NCI-H146 (cell line): ENCODE measurements around the gene STN1.

Experiments used
- DNase-seq: peaks from one replicate; lab custom pipeline; 2025; lab: John Stamatoyannopoulos, UW

STN1 gene

DNA sequence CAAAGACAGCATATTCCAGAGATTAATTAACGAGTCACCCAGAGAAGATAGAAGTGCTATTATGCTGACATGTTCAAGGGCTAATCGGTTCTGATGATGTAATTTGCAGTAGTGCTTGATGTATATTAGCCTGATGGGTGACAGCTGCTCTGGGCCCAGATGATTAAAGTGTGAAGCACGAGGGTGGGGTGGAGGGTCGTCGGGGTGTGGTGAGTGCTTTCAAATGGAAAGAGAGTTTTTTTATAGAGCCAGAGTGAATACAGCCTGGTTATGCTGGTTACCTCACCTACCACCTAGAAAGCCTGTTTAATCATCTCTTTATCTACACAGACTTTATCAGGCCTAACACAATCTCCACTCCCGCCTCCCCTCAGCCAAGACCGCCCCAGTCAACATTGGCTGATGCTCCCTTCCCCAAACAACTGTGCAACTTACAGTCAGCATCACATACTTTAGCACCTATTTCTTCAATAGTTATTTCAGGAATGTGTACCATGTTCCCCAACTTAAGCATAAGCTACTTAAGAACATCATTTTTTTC is 11.5 kb upstream of the STN1 start:
- peak; percentile 25 for DNase-seq

DNA sequence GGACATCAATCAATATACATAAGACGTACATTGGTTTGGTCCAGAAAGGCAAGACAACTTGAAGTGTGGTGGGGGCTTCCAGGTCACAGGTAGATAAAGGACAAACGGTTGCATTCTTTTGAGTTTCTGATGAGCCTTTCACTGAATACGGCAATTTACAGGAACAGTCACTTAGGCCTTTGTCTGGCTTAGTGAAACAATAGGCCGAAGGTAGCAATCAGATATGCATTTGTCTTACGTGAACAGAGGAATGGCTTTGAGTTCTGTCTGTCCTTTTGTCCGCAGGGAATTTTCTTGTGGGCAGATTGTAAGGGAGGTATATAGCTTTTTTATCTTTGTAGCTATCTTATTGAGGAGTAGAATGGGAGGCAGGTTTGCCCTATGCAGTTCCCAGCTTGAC is 10.8 kb upstream of the STN1 start:
- DNase-seq = no peak

DNA sequence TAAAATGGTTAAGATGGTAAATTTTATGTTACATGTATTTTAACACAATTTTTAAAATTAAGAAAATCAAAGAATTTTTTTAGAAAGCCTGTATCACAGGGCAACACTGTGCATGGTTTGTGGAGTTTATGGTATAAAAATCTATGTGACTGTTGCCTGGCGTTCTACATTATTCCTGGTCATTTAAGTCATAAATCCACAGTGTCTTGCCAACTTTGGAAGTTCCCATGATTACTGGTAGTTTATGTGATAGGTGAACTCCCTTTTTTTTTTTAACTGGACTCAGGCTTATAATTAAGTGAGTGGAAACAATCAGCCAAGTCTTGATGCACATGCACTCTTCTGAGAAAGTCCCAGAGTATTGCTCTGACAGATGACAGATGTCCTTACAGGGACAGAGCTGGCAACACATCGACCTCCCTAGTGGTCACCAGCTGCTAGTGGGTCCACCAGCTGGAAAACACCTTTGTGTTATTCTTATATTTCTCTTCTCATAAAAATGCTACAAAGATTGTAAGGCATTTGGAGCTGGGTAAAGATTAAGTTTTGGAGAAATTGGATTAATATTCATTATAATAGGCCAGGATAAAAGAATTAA is 8.8 kb upstream of the STN1 start:
- no peak for DNase-seq

DNA sequence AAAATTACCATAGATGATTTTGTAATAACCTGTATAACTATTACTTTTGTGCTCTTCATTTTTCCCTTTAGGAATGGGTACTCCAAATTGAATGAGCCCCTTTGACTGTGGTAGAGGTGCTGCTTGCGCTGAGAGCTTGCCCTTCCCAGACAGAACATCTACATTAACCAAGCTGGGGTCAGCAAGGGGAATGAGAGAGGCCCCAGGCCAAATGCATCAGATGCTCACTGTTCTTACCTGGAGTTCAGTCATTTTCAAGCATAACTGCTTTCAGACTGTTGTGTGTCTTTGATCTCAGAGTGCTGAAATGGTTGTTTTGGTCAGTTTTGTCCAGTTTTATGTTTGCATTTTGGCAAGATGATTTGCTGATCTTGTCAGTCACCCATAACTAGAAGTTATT is 7.6 kb upstream of the STN1 start:
- no peak for DNase-seq

DNA sequence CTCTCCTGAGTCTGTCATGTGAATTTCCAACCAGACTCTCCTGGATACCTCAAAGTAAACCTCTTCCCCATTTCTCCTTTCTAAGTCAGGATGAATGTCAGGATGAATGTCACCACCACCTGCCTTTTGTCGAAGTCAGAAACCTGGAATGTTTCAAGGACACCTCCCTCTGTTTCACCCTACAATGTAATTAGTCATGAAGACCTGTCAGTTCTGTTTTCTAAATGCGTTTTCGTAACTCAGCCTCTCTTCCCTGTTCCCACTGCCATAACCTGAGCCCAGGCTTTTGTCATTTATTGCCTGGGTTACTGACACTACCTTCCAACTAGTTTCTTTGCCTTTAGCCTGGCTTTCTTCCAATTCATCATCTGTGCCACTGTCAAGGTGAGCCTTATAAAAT is 5.5 kb upstream of the STN1 start:
- no peak for DNase-seq

DNA sequence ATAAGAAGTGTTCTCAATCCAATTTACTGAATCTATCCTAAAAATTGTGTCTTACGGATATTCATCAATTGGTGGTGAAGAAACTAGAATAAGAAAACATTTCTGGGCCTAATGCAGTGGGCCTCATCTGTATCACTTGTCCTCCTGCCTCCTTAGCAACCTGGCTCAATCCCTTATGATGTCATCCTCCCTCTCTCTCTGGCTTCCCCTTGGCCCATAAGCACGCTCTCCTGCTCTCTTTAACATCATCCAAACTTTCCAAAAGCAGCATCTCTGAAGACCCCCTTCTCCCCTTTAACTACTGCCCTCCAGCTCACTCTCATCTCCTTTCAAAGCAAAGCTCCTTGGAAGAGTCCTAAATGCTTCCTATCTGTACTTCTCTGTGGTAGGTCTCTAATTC is 4.7 kb upstream of the STN1 start:
- DNase-seq = no peak

DNA sequence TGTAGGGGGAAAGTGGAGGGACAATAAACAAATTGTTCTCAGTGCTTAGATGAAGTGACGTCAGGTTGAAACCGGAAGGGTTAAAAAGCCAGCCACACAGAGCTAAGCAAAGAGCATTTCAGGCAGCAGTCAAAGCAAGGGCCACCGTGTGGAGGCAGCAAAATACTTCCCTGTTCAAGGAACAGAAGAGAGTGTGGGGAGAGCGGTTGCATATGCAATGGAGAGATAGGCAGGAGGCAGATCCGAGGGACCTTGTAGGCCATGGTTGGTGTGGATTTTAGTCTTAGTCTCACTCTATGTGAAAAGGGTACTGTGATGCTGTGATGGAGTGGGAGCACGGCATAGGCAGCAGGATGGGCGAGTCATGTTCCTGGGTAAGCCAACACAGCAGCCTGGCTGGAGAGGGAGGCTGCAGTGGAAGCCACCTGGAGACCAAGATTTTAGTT is 3.8 kb upstream of the STN1 start:
- no peak for DNase-seq

DNA sequence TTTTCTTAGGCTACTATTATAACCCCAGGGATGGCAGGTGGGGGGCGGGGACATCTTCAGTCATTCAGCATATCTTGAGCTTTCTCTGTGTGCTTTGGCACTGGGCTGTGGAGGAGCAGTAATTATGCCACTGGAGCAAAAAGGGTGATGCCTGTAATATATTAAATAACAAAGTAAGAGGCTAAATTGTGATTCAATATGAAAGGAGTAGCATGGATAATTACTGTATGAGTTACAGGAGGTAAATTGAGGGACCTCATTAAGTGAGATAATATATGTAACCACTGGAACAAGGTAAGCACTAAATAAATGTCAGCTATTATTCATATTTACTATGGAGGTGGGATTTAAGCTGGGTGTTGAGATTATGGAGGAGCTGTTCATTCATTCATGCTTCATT is 3.3 kb upstream of the STN1 start:
- no peak for DNase-seq

DNA sequence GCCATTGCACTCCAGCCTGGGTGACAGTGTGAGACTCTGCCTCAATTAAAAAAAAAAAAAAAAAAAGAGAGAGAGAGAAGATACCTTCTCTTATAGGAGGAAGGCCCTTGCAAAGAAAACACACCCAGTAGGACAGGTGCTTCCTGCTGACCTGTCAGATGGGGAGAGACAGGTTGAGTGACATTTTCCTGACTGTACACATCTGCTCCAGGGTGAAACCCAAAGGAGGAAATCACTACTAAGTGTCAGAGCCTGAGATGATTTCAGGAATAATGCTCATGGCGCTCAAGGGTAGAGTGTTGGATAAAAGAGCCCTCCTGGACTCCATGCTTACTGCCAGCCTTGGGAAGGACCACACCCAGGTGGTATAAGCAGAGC is 1.7 kb upstream of the STN1 start:
- DNase-seq = no peak

DNA sequence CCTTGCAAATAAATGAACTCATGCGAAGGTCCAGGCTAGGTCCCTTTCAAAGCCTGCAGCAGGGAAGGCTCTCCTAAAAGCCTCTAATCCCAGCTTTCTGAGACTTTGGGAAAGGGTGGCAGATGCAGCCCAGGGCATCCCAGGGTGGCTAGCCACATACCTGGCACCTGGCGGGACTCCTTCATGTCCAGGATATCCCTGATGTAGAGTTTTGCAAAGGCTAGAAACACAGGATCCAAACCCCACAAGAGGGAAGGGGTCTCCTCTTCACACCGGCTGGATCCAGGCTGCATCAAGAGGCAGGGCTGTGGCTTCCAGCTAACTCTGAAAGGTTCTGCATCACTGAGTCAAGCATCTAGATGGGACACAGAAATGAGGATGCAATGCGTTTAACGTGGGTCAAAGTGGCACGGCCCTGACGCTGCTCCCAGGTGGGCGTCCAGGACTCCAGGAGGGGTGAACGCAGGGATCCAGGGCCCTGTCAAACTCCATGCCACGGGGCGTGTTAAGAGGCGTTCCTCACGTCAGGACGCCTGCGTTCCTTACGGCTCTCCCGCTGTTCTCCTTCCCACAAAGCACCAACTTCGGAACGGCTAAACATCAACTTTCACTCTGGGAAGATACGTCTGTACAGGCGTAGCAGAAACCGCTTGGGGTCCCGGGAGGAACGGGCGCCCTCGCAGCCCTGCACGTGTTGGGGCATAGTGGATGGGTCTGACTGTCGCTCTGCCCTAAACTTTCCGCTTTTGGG is 507 bp downstream of the STN1 start:
- DNase-seq = peak; percentile 61

DNA sequence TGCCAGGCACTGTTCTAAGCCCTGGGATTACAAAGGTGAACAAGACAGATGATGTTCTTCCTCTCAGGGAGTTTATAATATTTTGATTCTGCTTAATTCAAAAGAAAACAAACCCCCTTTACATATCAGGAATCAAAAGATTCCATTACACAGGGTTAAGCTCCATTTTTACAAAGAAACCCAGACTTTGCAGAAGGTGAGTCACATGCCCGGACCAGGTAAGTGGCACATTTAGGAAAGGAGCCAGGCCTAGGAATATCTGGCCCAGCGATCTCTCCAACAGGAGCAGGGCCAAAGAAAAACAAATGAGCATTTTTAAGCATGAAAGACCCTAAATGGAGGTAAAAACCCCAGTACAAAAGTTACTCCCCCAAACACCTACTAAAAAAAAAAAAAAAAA is 1.1 kb downstream of the STN1 start:
- DNase-seq = no peak

DNA sequence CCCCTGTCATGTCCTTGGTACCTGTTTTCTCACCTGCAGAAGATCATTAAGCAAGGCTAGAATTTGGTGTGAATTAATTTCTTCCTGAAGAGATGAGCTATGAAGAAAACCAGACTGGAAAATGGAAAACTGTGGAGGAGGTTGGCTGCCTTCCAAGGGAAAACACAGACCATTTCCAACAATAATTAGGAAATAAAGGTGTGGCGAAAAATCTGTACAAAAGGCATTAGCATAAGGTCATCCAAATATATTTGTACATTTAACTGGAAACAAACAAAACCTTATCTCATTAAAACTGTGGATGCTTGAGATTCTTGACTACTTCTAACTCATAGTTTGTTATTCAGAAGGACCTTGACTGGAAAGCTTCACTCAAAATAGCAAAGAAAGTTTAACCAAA is 1.7 kb downstream of the STN1 start:
- no peak for DNase-seq

DNA sequence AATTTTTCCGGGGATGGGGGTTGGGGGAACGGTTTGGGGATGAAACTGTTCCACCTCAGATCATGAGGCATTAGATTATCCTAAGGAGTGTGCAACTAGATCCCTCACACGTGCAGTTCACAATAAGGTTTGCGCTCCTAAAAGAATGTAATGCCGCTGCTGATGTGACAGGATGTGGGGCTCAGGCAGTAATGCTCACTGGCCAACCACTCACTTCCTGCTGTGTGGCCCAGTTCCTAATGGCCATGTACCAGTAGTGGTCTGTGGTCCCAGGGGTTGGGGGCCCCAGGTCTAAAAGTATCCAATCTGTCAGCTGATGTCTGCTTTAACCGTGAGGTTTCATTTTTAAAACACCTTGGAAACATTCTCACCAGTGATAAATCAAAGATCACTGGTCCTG is 2.2 kb downstream of the STN1 start:
- no peak for DNase-seq

DNA sequence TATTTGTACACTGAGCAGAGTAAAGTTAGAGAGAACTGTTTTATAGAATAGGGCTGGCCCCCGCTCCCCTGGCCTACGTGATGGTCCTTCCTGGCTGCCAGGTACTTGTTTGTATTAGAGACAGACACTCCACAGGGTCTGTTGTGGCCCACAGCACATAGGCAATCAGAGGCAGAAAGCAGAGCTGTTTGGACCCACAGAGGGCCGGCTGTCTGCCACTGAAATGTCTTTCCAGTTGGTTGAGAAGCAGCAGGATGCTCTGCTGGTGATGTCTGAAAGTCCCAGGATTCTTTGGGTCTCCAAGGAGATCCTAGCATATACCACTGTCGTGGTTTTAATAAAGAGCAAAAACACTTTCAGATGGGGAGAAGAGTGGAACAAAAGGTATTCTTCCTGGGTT is 5.2 kb downstream of the STN1 start:
- no peak for DNase-seq

DNA sequence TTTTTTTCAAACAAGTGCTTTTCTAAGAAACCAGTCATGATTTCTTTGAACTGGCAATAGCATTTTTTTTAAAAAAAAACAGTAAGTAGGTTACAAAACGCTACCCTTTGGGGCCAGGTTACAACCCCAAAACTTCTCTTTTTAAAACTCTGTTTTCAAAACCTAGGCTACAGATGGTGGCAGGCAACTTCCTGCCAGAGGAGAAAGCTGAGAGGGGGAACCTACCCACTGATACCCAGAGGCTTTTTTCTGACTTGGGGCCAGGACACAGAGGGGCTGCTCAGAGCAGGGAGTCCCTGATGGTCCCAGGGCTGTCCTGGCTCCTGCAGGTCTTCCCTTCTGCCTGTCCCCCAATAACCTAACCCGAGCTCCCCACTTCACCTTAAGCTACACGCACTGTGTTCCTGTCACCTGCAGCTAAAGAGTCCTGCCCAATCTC is 6.9 kb downstream of the STN1 start:
- DNase-seq = no peak

DNA sequence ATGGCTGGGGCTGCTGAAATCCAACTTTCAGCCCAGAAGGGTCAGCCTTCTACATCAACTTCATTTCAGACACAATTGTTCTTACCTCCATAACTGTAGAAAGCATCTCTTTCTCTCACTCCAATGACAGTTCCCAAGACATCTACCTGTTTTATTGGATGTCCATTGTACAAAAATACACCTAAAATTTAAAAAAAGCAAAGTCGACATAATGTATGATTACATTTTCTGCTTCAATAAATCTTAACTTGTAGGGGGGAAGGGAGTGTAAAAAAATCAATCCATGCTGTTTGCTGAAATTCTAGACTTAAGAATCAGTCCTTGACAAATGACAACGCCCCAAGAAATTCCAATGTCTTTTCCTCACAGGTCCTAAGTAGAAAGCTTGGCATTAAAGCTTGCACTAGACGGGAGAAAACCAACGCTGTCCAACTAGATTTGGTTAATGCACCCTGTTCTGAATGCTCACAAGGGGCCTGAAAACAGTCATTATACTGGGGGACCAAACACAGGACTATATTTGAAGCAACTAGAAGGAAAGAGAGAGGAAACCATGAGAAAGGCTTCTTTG is 7.5 kb downstream of the STN1 start:
- DNase-seq = no peak

DNA sequence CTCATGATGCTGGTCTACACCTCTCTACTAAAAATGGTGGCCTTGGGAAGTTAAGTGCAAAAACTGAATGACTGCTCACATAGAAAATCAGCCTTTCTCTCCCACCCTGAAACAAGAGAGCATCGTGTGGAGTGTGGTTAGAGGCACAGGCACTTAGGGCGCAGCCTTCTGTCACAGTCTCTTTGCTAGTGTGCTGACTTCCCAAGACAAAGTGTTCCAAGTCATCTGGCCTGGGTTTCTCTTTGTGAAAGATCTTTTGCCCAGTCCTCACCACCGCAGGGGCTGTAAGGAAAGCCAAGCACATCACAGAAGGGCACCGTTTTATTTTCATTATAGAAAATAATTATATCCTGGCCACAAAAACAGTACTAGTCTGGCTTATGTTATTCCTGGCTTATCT is 12.5 kb downstream of the STN1 start:
- DNase-seq = no peak

DNA sequence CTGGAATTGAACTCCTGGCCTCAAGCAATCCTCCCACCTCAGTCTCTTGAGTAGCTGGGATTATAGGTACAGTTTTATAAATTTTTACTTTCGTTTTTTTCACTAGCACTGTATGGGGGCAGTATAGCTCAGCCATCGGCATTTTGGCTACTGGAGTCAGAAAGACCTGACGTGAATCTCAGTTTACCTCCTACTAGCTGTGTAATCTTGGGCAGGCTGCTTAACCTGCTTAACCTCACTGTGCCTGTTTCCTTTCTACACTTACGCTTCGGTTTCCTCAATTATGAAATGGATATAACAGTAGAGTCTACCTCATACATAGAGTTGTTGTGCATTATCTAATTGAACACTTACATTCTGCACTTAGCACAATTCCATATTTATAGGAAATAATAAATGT is 16.7 kb downstream of the STN1 start:
- DNase-seq = no peak

DNA sequence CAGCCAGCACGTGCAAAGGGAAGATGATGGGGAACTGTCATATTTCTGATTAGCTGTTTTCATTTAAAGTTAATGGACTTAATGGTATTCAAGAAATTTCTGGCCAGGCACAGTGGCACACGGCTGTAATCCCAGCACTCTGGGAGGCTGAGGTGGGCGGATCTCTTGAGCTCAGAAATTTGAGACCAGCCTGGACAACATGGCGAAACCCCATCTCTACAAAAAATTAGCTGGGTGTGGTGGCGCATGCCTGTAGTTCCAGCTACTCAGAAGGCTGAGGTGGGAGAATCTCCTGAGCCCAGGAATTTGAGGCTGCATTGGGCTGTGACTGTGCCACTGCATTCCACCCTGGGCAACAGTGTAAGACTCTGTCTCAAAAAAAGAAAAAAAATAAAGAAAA is 18.7 kb downstream of the STN1 start:
- DNase-seq = no peak

DNA sequence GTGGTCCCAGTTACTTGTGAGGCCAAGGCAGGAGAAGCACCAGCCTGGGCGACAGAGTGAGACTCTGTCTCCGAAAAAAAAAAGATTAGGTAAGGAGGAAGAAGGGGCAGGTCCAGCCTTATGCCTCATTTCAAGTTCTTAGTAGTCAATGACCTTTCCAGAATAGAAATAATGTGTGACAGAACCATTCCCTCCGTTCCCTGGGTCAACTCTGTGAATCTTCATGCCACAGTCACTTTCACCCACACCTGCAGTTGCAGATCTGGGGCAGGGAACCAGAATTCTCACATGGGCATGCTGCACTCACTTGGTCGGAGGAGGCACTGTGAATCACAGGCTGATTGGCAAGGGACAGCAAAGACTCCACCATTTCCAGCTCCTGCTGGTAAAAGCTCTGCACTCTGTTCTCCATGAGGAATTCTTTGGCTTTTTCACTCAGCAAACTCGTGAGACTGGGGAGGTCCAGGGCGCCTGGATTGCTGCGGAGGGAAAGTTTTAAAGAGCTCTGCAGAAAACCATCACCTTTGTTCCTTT is 20.7 kb downstream of the STN1 start:
- no peak for DNase-seq

DNA sequence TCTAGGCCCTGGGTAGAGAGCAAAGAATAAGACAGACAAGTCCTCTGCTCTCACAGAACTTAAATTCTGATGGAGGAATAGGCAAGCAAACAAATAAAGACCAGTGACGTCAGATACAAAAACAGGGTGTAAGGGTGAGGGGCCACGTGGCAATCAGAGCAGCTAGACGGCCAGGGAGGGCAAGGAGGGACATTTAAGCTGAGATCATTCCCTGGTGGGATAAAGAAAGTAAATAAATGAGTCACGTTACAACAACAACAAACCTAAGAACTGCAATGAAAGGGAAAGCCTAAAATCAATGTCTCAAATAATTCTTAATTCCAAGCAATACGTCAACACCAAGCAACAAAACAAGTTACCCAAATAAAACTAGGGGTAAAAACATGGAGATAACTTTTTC is 21.8 kb downstream of the STN1 start:
- no peak for DNase-seq

DNA sequence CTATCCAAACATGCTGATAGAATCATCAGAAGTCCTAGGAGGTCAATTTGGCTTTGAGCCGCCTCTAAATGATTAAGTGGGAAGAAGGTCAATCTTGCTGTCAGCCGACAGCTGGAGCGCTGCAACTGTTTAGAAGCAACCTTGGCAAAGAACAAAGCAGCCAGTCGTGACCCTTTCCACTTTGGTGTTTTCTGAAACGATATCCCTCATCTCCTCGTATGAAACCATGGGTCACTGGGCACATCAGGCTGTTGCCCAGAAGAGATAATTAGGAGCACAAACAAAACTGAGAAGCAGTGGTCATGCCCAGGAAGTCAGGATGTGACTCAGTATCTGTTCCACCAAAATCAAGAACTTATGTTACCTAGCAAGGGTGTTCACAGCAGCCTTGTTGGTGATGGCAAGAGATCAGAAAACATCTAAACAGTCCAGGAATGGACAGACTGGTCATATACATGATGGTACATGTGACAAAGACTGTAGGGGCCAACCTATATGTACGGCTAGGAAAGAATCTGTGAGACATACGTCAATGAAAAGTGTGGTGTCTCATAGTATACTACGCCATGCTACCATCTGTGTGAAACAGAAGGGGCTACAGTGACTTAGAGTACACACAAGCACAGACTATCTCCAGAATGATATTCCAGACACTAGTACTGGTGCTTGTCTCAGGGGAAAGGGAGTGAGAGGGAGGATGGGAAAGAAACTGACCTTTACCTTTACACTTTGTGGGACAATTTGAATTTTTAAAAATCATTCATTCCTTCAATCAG is 22.4 kb downstream of the STN1 start:
- DNase-seq = no peak
